GM19240 (cell line): ENCODE results near the gene FAM171A2.
"Not testable (repeated sequence)": the region's sequence is repeated elsewhere in the genome, so short reads cannot be mapped to it uniquely, and the experiment has no call there.

Experiments used
- DNase-seq: peaks from one replicate; pipeline ENCODE4 v3.0.0; 2011; ENCODE audit warnings: low spot score; ENCODE audit not compliant: insufficient read length

FAM171A2 gene

GRCh38 chr17:44363613-44364159, at the start of gene FAM171A2:
FAM171A2 (minus strand) TSS chr17:44363853; CDS start chr17:44363714, 139 bp downstream.
- DNase-seq: peak; percentile 90

- no peak for DNase-seq
Observed at GRCh38 chr17:44409309-44410028, 45.8 kb upstream of the FAM171A2 start.

GRCh38 chr17:44408786-44409185, 45.1 kb upstream of the FAM171A2 start:
- no peak for DNase-seq

- no peak for DNase-seq
Observed at GRCh38 chr17:44402564-44403172, 39.0 kb upstream of the FAM171A2 start.

GRCh38 chr17:44400226-44400847, 36.7 kb upstream of the FAM171A2 start:
- no peak for DNase-seq

GRCh38 chr17:44398692-44399691, 35.3 kb upstream of the FAM171A2 start:
- no peak for DNase-seq

GRCh38 chr17:44397479-44398440, 34.1 kb upstream of the FAM171A2 start:
- no peak for DNase-seq

- DNase-seq: no peak
Observed at GRCh38 chr17:44396946-44397345, 33.3 kb upstream of the FAM171A2 start.

GRCh38 chr17:44394833-44395232, 31.2 kb upstream of the FAM171A2 start:
- no peak for DNase-seq

GRCh38 chr17:44394112-44394511, 30.5 kb upstream of the FAM171A2 start:
- DNase-seq: not testable (repeated sequence)

- no peak for DNase-seq
Observed at GRCh38 chr17:44390250-44390870, 26.7 kb upstream of the FAM171A2 start.

GRCh38 chr17:44389723-44390202, 26.1 kb upstream of the FAM171A2 start:
- no peak for DNase-seq

GRCh38 chr17:44389281-44389680, 25.6 kb upstream of the FAM171A2 start, which contains the start of gene ITGA2B:
ITGA2B (minus strand) TSS chr17:44389649; CDS start chr17:44389473, 176 bp downstream.
- no peak for DNase-seq

GRCh38 chr17:44387804-44388203, 24.2 kb upstream of the FAM171A2 start:
- no peak for DNase-seq

- no peak for DNase-seq
Observed at GRCh38 chr17:44386182-44386525, 22.5 kb upstream of the FAM171A2 start.

- DNase-seq: peak; percentile 59
Observed at GRCh38 chr17:44385287-44386181, 21.9 kb upstream of the FAM171A2 start.

GRCh38 chr17:44384823-44385286, 21.2 kb upstream of the FAM171A2 start:
- no peak for DNase-seq

- no peak for DNase-seq
Observed at GRCh38 chr17:44384281-44384822, 20.7 kb upstream of the FAM171A2 start.
